Head of caudate nucleus (tissue), 42 donors: ENCODE measurements around the gene PRKN.

Experiments
- DNase-seq, 42 donors: peaks; one replicate each; pipeline versions ENCODE4 v3.0.0 to v3.0.0-alpha.2; 2020 to 2021; ENCODE audit warnings: mixed read lengths in 7 of 42
- intact Hi-C: fragments of 100-400 bp; cut with DNase I; formaldehyde crosslinking; loops from one replicate; pipeline ENCODE4 v1.15.0; 2022

Gene PRKN

GRCh38 chr6:162242915-162243314, 484.7 kb downstream of the PRKN start:
- no peak for DNase-seq
- intact Hi-C loops: no loop called here

- intact Hi-C loops: no loop called here
- DNase-seq: peak in 39 of 42 donors; percentile 15 to 86 (median 58)
Observed at GRCh38 chr6:162239330-162239729, 488.2 kb downstream of the PRKN start.

GRCh38 chr6:162238675-162239074, 488.9 kb downstream of the PRKN start:
- intact Hi-C loops: no loop called here

GRCh38 chr6:162237331-162237730, 490.2 kb downstream of the PRKN start:
- intact Hi-C loops: no loop called here
- no peak for DNase-seq

More at GRCh38 chr6:162238675-162239074, 488.9 kb downstream of the PRKN start:
- DNase-seq: no peak

- intact Hi-C loops: no loop called here
- DNase-seq: no peak
Observed at GRCh38 chr6:162234631-162235030, 492.9 kb downstream of the PRKN start.

- DNase-seq: no peak
- intact Hi-C loops: no loop called here
Observed at GRCh38 chr6:162230147-162230752, 497.3 kb downstream of the PRKN start.

- intact Hi-C loops: no loop called here
- peak in 35 of 42 donors; percentile 10 to 77 (median 43) for DNase-seq
Observed at GRCh38 chr6:162229093-162229492, 498.5 kb downstream of the PRKN start.

GRCh38 chr6:162226803-162227202, 500.8 kb downstream of the PRKN start:
- no peak for DNase-seq
- intact Hi-C loops: no loop called here

GRCh38 chr6:162222521-162222920, 505.0 kb downstream of the PRKN start:
- no peak for DNase-seq
- intact Hi-C loops: no loop called here

- intact Hi-C loops: no loop called here
- DNase-seq: no peak
Observed at GRCh38 chr6:162220876-162221275, 506.7 kb downstream of the PRKN start.

GRCh38 chr6:162219266-162219665, 508.3 kb downstream of the PRKN start:
- DNase-seq: no peak
- intact Hi-C loops: no loop called here

GRCh38 chr6:162217811-162218493, 509.6 kb downstream of the PRKN start:
- peak in 16 of 42 donors; percentile 5 to 72 (median 24) for DNase-seq
- intact Hi-C loops: no loop called here

- DNase-seq: no peak
- intact Hi-C loops: no loop called here
Observed at GRCh38 chr6:162217058-162217457, 510.5 kb downstream of the PRKN start.

- DNase-seq: no peak
- intact Hi-C loops: no loop called here
Observed at GRCh38 chr6:162211777-162212176, 515.8 kb downstream of the PRKN start.

- intact Hi-C loops: no loop called here
- DNase-seq: no peak
Observed at GRCh38 chr6:162211022-162211421, 516.5 kb downstream of the PRKN start.

GRCh38 chr6:162203287-162203686, 524.3 kb downstream of the PRKN start:
- intact Hi-C loops: no loop called here
- DNase-seq: no peak

GRCh38 chr6:162200945-162201690, 526.4 kb downstream of the PRKN start:
- no peak for DNase-seq
- intact Hi-C loops: no loop called here

GRCh38 chr6:162200041-162200440, 527.5 kb downstream of the PRKN start:
- no peak for DNase-seq
- intact Hi-C loops: no loop called here

- no peak for DNase-seq
- intact Hi-C loops: no loop called here
Observed at GRCh38 chr6:162198925-162199324, 528.6 kb downstream of the PRKN start.

- DNase-seq: no peak
- intact Hi-C loops: no loop called here
Observed at GRCh38 chr6:162198076-162198475, 529.5 kb downstream of the PRKN start.
